Adipocyte (in vitro differentiated cells): ENCODE data around the gene CRCP.
A peak's percentile ranks its signal among the peaks of the same experiment; 100 is the strongest.
"Not testable (repeated sequence)": the region's sequence is repeated elsewhere in the genome, so short reads cannot be mapped to it uniquely, and the experiment has no call there.

Experiments
- DNase-seq: peaks from one replicate; pipeline ENCODE4 v3.0.0-alpha.2; 2015; ENCODE audit warnings: low read depth
- H3K27me3 ChIP-seq: replicated peaks from 2 replicates; pipeline ENCODE4 v1.7.0; 2013; ENCODE audit warnings: mild to moderate bottlenecking, low read length, moderate library complexity; ENCODE audit not compliant: control insufficient read depth, insufficient read depth
- H3K36me3 ChIP-seq: 2 replicates; pipeline ENCODE4 v1.7.0; 2013; ENCODE audit warnings: low read length, mild to moderate bottlenecking, moderate library complexity; ENCODE audit not compliant: control insufficient read depth, insufficient read depth, severe bottlenecking
- H3K4me1 ChIP-seq: 2 replicates; pipeline ENCODE4 v1.7.0; 2013; ENCODE audit warnings: mild to moderate bottlenecking, low read length, moderate library complexity; ENCODE audit not compliant: control insufficient read depth, insufficient read depth
- H3K4me3 ChIP-seq: 2 replicates; pipeline ENCODE4 v1.7.0; 2013; ENCODE audit warnings: mild to moderate bottlenecking, low read length, moderate library complexity
- H3K9ac ChIP-seq: 2 replicates; pipeline ENCODE4 v1.7.0; 2013; ENCODE audit warnings: mild to moderate bottlenecking, low read length, moderate library complexity
- H3K9me3 ChIP-seq: 2 replicates; pipeline ENCODE4 v1.7.0; 2013; ENCODE audit warnings: mild to moderate bottlenecking, low read length, moderate library complexity; ENCODE audit not compliant: control insufficient read depth

CRCP gene

DNA sequence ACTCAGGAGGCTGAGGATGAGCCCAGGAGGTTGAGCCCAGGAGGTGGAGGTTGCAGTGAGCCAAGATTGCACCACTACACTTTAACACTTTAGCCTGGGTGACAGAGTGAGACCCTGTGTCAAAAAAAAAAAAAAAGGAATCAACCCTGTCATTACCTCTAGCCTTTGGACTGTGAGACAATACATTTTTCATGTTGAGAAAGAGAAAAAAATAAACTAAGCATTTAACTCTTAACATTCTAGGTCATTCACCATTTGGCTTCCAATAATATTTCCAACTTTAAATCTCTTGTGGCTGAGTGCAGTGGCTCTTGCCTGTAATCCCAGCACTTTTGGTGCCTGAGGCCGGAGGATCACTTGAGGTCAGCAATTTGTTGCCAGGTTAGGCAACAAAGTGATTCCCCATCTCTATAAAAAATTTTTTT, 48.6 kb downstream of the CRCP start:
- H3K4me1 ChIP-seq: peaks cover 13% of the 10 kb centered on the region
- H3K9ac ChIP-seq: no peak overlapping the region
- DNase-seq: no peak
- no peaks in the 10 kb centered on the region for H3K27me3 ChIP-seq
- peaks cover 4% of the 10 kb centered on the region for H3K36me3 ChIP-seq
- H3K4me3 ChIP-seq: no peak overlapping the region
- no peaks in the 10 kb centered on the region for H3K9me3 ChIP-seq

- no peak overlapping the region for H3K4me3 ChIP-seq
- peaks cover 14% of the 10 kb centered on the region for H3K4me1 ChIP-seq
- H3K36me3 ChIP-seq: no peaks in the 10 kb centered on the region
- H3K9me3 ChIP-seq: no peaks in the 10 kb centered on the region
- H3K9ac ChIP-seq: no peak overlapping the region
- H3K27me3 ChIP-seq: no peaks in the 10 kb centered on the region
- no peak for DNase-seq
Measured at GRCh38 chr7:66164356-66164755, 49.7 kb downstream of the CRCP start.

- Histone ChIP-seq H3K9me3 (peaks cover 4% of the 10 kb centered on the region), H3K4me3 (no peak overlapping the region), H3K9ac (no peak overlapping the region), H3K36me3 (no peaks in the 10 kb centered on the region), H3K4me1 (peaks cover 26% of the 10 kb centered on the region), H3K27me3 (no peaks in the 10 kb centered on the region)
- DNase-seq: peak; percentile 87
Measured at GRCh38 chr7:66167773-66168387, 53.2 kb downstream of the CRCP start.

- peaks cover 22% of the 10 kb centered on the region for H3K4me1 ChIP-seq
- H3K4me3 ChIP-seq: no peak overlapping the region
- H3K9me3 ChIP-seq: peaks cover 4% of the 10 kb centered on the region
- no peak for DNase-seq
- H3K36me3 ChIP-seq: no peaks in the 10 kb centered on the region
- no peaks in the 10 kb centered on the region for H3K27me3 ChIP-seq
- no peak overlapping the region for H3K9ac ChIP-seq
Measured at GRCh38 chr7:66169616-66170015, 55.0 kb downstream of the CRCP start.

DNA sequence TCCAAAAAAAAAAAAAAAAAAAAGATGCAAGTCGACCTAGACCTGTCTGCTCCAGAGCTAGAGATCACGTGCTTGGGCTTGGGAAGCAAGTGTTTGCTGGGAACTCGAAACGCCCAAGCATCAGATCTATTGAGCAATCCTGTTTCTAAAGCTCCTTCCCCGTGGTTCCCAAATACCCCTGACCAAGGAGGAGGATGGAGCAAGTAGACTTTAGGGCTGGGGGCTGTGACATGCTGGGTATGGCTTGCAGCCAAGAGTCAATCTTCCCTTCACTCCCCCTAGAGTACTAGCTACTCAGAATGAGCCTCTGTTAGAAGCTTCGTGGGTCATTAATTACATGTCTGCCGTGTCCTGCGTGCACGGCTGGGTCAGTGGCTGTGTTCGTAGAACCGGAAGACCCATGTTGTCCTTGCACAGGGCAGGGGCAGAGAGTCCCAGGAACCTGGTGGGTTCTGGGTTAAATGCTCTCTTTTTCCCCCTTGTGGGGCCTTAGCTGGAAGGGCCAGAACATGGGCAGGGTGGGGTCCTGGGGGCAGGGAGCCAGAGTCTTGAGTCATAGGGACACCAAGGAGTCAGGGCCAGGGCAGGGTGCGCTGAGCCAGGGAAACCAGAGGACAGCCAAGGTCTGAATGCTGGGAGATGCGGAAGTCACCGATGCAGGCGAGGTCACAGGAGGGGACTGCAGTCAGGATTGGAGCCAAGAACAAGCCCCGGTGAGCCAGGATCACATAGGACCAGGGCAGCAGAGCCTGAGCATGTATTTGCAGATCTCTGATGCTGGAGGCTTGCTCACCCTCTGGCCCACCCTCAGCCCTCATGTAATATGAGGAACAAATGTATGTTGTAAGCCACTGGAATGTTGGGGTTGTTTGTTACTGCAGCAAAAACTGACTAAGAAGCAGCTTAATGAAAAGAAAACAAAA, 55.9 kb downstream of the CRCP start:
- Histone ChIP-seq H3K27me3 (no peaks in the 10 kb centered on the region), H3K9me3 (peaks cover 4% of the 10 kb centered on the region), H3K9ac (peak overlapping the region; percentile 74), H3K36me3 (no peaks in the 10 kb centered on the region), H3K4me3 (peak overlapping the region; percentile 58), H3K4me1 (peaks cover 22% of the 10 kb centered on the region)
- no peak for DNase-seq

DNA sequence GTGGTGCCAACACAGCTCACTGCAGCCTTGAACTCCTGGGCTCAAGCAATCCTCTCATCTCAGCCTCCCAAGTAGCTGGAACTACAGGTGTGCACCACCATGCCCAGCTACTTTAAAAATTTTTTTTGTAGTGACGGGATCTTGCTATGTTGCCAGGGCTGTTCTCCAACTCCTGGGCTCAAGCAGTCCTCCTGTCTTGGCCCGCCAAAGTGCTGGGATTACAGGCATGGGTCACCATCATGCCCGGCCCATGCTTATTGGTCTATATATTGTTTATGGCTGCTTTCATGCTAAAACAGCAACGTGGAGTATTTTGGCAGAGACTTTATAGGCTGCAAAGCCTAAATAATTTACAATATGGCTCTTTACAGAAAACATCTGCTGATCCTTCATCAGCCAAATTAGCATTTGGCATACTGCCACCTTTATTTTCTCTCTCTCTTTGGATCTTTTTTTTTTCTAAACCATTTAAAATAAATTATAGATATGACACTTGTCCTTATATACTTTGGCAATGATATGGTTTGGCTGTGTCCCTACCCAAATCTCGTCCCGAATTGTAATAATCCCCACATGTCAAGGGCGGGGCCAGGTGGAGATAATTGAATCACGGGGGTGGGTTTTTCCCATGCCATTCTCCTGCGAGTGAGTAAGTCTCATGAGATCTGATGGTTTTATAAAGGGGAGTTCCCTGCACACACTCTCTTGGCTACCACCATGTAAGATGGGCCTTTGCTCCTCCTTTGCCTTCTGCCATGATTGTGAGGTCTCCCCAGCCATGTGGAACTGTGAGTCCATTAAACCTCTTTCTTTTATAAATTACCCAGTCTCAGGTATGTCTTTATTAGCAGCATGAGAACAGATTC, 58.1 kb downstream of the CRCP start:
- H3K36me3 ChIP-seq, DNase-seq, H3K9ac ChIP-seq, H3K9me3 ChIP-seq, H3K4me3 ChIP-seq, H3K27me3 ChIP-seq: not testable (repeated sequence)
- peaks cover 23% of the 10 kb centered on the region for H3K4me1 ChIP-seq

DNA sequence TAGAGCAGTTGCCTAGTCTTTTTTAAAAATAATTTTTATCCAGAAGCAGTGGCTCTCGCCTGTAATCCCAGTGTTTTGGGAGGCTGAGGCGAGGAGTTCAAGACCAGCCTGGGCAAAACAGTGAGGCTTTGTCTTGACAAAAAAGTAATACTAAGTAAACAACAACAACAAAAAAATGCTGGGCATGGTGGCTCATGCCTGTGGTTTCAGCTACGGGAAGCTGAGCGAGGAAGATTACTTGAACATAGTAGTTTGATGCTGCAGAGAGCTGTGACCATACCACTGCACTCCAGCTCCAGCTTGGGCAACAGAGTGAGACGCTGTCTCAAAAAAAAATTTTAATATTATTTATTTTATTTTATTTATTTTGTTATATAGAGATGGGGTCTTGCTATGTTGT, 59.2 kb downstream of the CRCP start:
- Histone ChIP-seq H3K9me3 (peaks cover 4% of the 10 kb centered on the region), H3K4me1 (peaks cover 18% of the 10 kb centered on the region), H3K36me3 (no peaks in the 10 kb centered on the region), H3K9ac (no peak overlapping the region), H3K27me3 (no peaks in the 10 kb centered on the region), H3K4me3 (no peak overlapping the region)
- DNase-seq: no peak

GRCh38 chr7:66175006-66175405, 60.4 kb downstream of the CRCP start:
- H3K4me3 ChIP-seq, H3K27me3 ChIP-seq: not testable (repeated sequence)

GRCh38 chr7:66176914-66177313, 62.3 kb downstream of the CRCP start:
- H3K9ac ChIP-seq: no peak overlapping the region
- no peaks in the 10 kb centered on the region for H3K27me3 ChIP-seq
- H3K9me3 ChIP-seq: no peaks in the 10 kb centered on the region
- H3K36me3 ChIP-seq: no peaks in the 10 kb centered on the region
- no peak overlapping the region for H3K4me3 ChIP-seq
- peaks cover 2% of the 10 kb centered on the region for H3K4me1 ChIP-seq
- no peak for DNase-seq

More at GRCh38 chr7:66175006-66175405, 60.4 kb downstream of the CRCP start:
- not testable (repeated sequence) for H3K36me3 ChIP-seq, H3K9ac ChIP-seq, H3K9me3 ChIP-seq, DNase-seq
- peaks cover 14% of the 10 kb centered on the region for H3K4me1 ChIP-seq

DNA sequence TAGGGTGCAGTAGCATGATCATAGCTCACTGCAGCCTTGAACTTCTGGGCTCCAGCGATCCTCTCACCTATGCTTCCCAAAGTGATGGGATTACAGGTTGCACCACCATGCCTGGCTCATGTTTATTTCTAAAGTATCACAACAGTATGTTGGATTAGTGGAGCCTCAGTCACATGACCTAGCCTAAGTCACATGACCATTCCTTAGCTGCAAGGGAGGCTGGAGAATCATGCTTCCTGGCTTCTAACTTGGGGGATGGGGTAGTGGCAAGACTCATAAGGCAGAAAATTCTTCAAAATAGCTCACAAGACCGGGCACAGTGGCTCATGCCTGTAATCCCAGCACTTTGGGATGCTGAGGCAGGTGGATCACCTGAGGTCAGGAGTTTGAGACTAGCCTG, 63.6 kb downstream of the CRCP start:
- no peaks in the 10 kb centered on the region for H3K36me3 ChIP-seq
- no peak overlapping the region for H3K9ac ChIP-seq

GRCh38 chr7:66181329-66181728, 66.7 kb downstream of the CRCP start:
- Histone ChIP-seq H3K9me3 (no peaks in the 10 kb centered on the region), H3K27me3 (no peaks in the 10 kb centered on the region), H3K4me1 (peaks cover 10% of the 10 kb centered on the region), H3K9ac (no peak overlapping the region), H3K4me3 (no peak overlapping the region), H3K36me3 (no peaks in the 10 kb centered on the region)
- DNase-seq: no peak

More for the DNA sequence above, 63.6 kb downstream of the CRCP start:
- H3K4me3 ChIP-seq: no peak overlapping the region
- no peaks in the 10 kb centered on the region for H3K27me3 ChIP-seq
- H3K9me3 ChIP-seq: no peaks in the 10 kb centered on the region
- H3K4me1 ChIP-seq: peaks cover 3% of the 10 kb centered on the region
- no peak for DNase-seq
